Activated CD4-positive, alpha-beta T cell treated with anti-CD3 and anti-CD28 coated beads, Interleukin-2, Interleukin-6, amounts not matched to agents 100 ng/mL and 50 ng/mL, durations not matched to agents 16 hours and 8 hours (primary cell): Measurements from ENCODE around the gene TNFRSF9.
A peak's percentile ranks its signal among the peaks of the same experiment; 100 is the strongest.
"Not testable (repeated sequence)": the region's sequence is repeated elsewhere in the genome, so short reads cannot be mapped to it uniquely, and the experiment has no call there.

ENCODE experiments used
- DNase-seq: peaks from one replicate; pipeline ENCODE4 v3.0.0-alpha.2; 2020

Gene TNFRSF9

GRCh38 chr1:7960165-7960564 is 19.5 kb upstream of the TNFRSF9 start:
- no peak for DNase-seq

- DNase-seq = no peak
Observed at GRCh38 chr1:7956218-7957032, 15.8 kb upstream of the TNFRSF9 start.

GRCh38 chr1:7954683-7955082 is 14.0 kb upstream of the TNFRSF9 start:
- DNase-seq = no peak

- DNase-seq = peak; percentile 96
Observed at GRCh38 chr1:7953850-7954609, 13.4 kb upstream of the TNFRSF9 start.

GRCh38 chr1:7952791-7953190 is 12.2 kb upstream of the TNFRSF9 start:
- not testable (repeated sequence) for DNase-seq

- DNase-seq = peak; percentile 89
Observed at GRCh38 chr1:7948960-7949359, 8.3 kb upstream of the TNFRSF9 start.

GRCh38 chr1:7943251-7943650 is 2.6 kb upstream of the TNFRSF9 start:
- no peak for DNase-seq

- peak; percentile 40 for DNase-seq
Observed at GRCh38 chr1:7942214-7942921, 1.7 kb upstream of the TNFRSF9 start.

- no peak for DNase-seq
Observed at GRCh38 chr1:7941437-7941793, 776 bp upstream of the TNFRSF9 start.

- no peak for DNase-seq
Observed at GRCh38 chr1:7940034-7940433, 605 bp downstream of the TNFRSF9 start.

GRCh38 chr1:7938070-7938469 is 2.6 kb downstream of the TNFRSF9 start:
- DNase-seq = no peak

GRCh38 chr1:7932524-7933138 is 8.0 kb downstream of the TNFRSF9 start:
- DNase-seq = no peak

GRCh38 chr1:7931446-7931812 is 9.2 kb downstream of the TNFRSF9 start:
- DNase-seq = no peak

GRCh38 chr1:7930645-7931445 is 9.8 kb downstream of the TNFRSF9 start:
- DNase-seq = peak; percentile 38

GRCh38 chr1:7929637-7930036 is 11.0 kb downstream of the TNFRSF9 start:
- DNase-seq = peak; percentile 31

- DNase-seq = no peak
Observed at GRCh38 chr1:7928247-7928646, 12.4 kb downstream of the TNFRSF9 start.

- not testable (repeated sequence) for DNase-seq
Observed at GRCh38 chr1:7927061-7927460, 13.6 kb downstream of the TNFRSF9 start.

GRCh38 chr1:7922301-7922700 is 18.3 kb downstream of the TNFRSF9 start:
- DNase-seq = no peak

GRCh38 chr1:7921796-7922195 is 18.8 kb downstream of the TNFRSF9 start:
- DNase-seq = no peak

- DNase-seq = no peak
Observed at GRCh38 chr1:7919880-7920279, 20.8 kb downstream of the TNFRSF9 start.

- DNase-seq = not testable (repeated sequence)
Observed at GRCh38 chr1:7917971-7918370, 22.7 kb downstream of the TNFRSF9 start.

- no peak for DNase-seq
Observed at GRCh38 chr1:7916501-7916830, 24.2 kb downstream of the TNFRSF9 start.
